Endothelial cell of umbilical vein (primary cell): ENCODE measurements around the gene RIPK3. TPM values are rescaled to one million over a fixed set of nuclear protein-coding genes. Genes with fewer than 3 reads are reported as not detected.
A peak's percentile ranks its signal among the peaks of the same experiment; 100 is the strongest.

Source experiments
- BruUV-seq: library from RNA; stranded (reverse); fragments of 400-500 nt; replicated peaks from 2 replicates; lab custom pipeline; 2021; lab: Mats Ljungman, UMichigan
- CTCF ChIA-PET: fragments of 300-600, 350-600 bp; sonication (Branson Sonifier 250); formaldehyde crosslinking; loops from one replicate; lab custom pipeline; 2021; ENCODE audit warnings: antibody characterized with exemption, inconsistent platforms; lab: Charles Lee
- POLR2A ChIA-PET: fragments of 300-600, 350-600 bp; sonication (Branson Sonifier 250); formaldehyde crosslinking; loops from one replicate; lab custom pipeline; 2021; ENCODE audit warnings: antibody characterized with exemption, inconsistent platforms; lab: Charles Lee
- DNase-seq: peaks from one replicate; pipeline ENCODE4 v3.0.0-alpha.2; 2011; ENCODE audit warnings: low read depth, low spot score
- FAIRE-seq: peaks from 2 replicates; lab custom pipeline; 2011; peaks lifted over from hg19 to GRCh38; lab: Jason Lieb, UNC
- H2AFZ ChIP-seq: 2 replicates; pipeline ENCODE4 v1.6.0; 2012; ENCODE audit warnings: low read depth, low read length, control low read depth, inconsistent platforms
- H3K27ac ChIP-seq: 2 replicates; pipeline ENCODE4 v1.5.1; 2011; ENCODE audit warnings: low read depth, mild to moderate bottlenecking, control low read depth, low read length, moderate library complexity; ENCODE audit not compliant: insufficient read depth
- H3K27me3 ChIP-seq, 2 experiments: 2 replicates each; pipeline versions ENCODE4 v1.6.0 to v1.6.1; 2011; ENCODE audit warnings: low read length in 2 of 2, mixed read lengths in 1 of 2; ENCODE audit not compliant: control insufficient read depth in 2 of 2, insufficient read depth in 2 of 2
- H3K36me3 ChIP-seq, 2 experiments: 2 replicates in 1 of 2; 3 replicates in 1 of 2; pipeline ENCODE4 v1.5.1; 2011; ENCODE audit warnings: low read length in 2 of 2, mild to moderate bottlenecking in 1 of 2, moderate library complexity in 1 of 2; ENCODE audit not compliant: control insufficient read depth in 2 of 2, insufficient read depth in 2 of 2; ENCODE audit errors: extremely low read depth in 1 of 2
- H3K4me1 ChIP-seq: 3 replicates; pipeline ENCODE4 v1.5.1; 2011; ENCODE audit warnings: mild to moderate bottlenecking, low read length; ENCODE audit not compliant: control insufficient read depth, insufficient read depth; ENCODE audit errors: extremely low read depth
- H3K4me2 ChIP-seq: 2 replicates; pipeline ENCODE4 v1.6.1; 2011; ENCODE audit warnings: low read length, control low read depth, mixed read lengths; ENCODE audit not compliant: insufficient read depth
- H3K4me3 ChIP-seq, 3 experiments: fragments of 200-600 bp in 1 of 3; sonication (generic), shearing (Covaris generic) in 1 of 3; replicated peaks in 1 of 3; 2 replicates each; pipeline ENCODE4 v1.5.1; 2011 to 2016; ENCODE audit warnings: control low read depth in 3 of 3, low read length in 3 of 3, mild to moderate bottlenecking in 2 of 3, inconsistent platforms in 1 of 3, low read depth in 1 of 3, moderate library complexity in 1 of 3; ENCODE audit not compliant: insufficient read depth in 1 of 3
- H3K79me2 ChIP-seq: 2 replicates; pipeline ENCODE4 v1.6.0; 2012; ENCODE audit warnings: low read length, inconsistent platforms; ENCODE audit not compliant: control insufficient read depth, insufficient read depth
- H3K9ac ChIP-seq: replicated peaks from 2 replicates; pipeline ENCODE3; 2011; ENCODE audit warnings: low read length, control low read depth; ENCODE audit not compliant: insufficient read depth; ENCODE audit errors: extremely low read depth
- H3K9me1 ChIP-seq: replicated peaks from 3 replicates; pipeline ENCODE4 v1.6.0; 2011; ENCODE audit warnings: mild to moderate bottlenecking, low read length; ENCODE audit not compliant: control insufficient read depth, insufficient read depth; ENCODE audit errors: extremely low read depth
- H3K9me3 ChIP-seq: replicated peaks from 2 replicates; pipeline ENCODE4 v1.5.1; 2012; ENCODE audit warnings: low read length, inconsistent platforms; ENCODE audit not compliant: control insufficient read depth, insufficient read depth
- H4K20me1 ChIP-seq: replicated peaks from 2 replicates; pipeline ENCODE3; 2011; ENCODE audit warnings: mild to moderate bottlenecking, low read length; ENCODE audit not compliant: control insufficient read depth, insufficient read depth; ENCODE audit errors: extremely low read depth
- EZH2 ChIP-seq: IDR thresholded peaks from 2 replicates; pipeline ENCODE4 v1.6.1; 2012; ENCODE audit warnings: borderline replicate concordance, low read depth, mild to moderate bottlenecking, moderate library complexity, low read length, inconsistent platforms; ENCODE audit not compliant: severe bottlenecking
- FOS ChIP-seq: IDR thresholded peaks from 2 replicates; pipeline ENCODE4 v1.6.1; 2011; ENCODE audit warnings: mild to moderate bottlenecking, low read length, moderate library complexity, borderline replicate concordance; ENCODE audit not compliant: insufficient read depth
- GATA2 ChIP-seq: IDR thresholded peaks from 2 replicates; pipeline ENCODE4 v1.7.0; 2011; ENCODE audit warnings: low read depth, mild to moderate bottlenecking, moderate library complexity, mixed read lengths, low read length; ENCODE audit not compliant: insufficient read length, insufficient read depth
- JUN ChIP-seq: IDR thresholded peaks from 2 replicates; pipeline ENCODE4 v1.6.1; 2011; ENCODE audit warnings: borderline replicate concordance, low read depth; ENCODE audit not compliant: insufficient read length, insufficient read depth
- MYC ChIP-seq: IDR thresholded peaks from one replicate; pipeline ENCODE4 v1.6.1; 2011; ENCODE audit warnings: mild to moderate bottlenecking, low read depth, low read length
- POLR2A ChIP-seq: IDR thresholded peaks from 2 replicates; pipeline ENCODE4 v1.6.1; 2012; ENCODE audit warnings: low read depth, mild to moderate bottlenecking, control low read depth, low read length
- POLR2AphosphoS5 ChIP-seq: IDR thresholded peaks from 2 replicates; pipeline ENCODE4 v1.6.1; 2012; ENCODE audit warnings: low read depth, mild to moderate bottlenecking, control low read depth, low read length, moderate library complexity; ENCODE audit not compliant: insufficient read depth
- dilution Hi-C: fragments of 300-500 bp; cut with MboI; formaldehyde crosslinking; loops from one replicate; pipeline ENCODE4 v1.15.0; 2019; ENCODE audit warnings: low sequenced_read_pairs; ENCODE audit not compliant: extremely low pct_ligation_motif_present
- intact Hi-C: fragments of 100-400 bp; cut with micrococcal nuclease; formaldehyde crosslinking; loops from one replicate; pipeline ENCODE4 v1.10.0; 2022
- polyA plus RNA-seq, 4 experiments: library from polyadenylated mRNA; depleted of rRNA in 3 of 4; stranded (reverse) in 3 of 4; unstranded in 1 of 4; fragments of >200 nt; gene quantifications; 2 replicates each; pipeline versions ENCODE4 v1.2.1 to v1.2.3, GENCODE V29; 2011 to 2012; ENCODE audit warnings: missing spikeins in 1 of 4
- total RNA-seq: library from RNA; stranded (reverse); gene quantifications from 2 replicates; pipeline ENCODE4 v1.2.3, GENCODE V29; 2021
- TF ChIP-seq, protein P1 (sequence below), 2 donors: IDR thresholded peaks; 1 replicate in 1 of 2; 2 replicates in 1 of 2; pipeline ENCODE4 v1.5.1; 2011; ENCODE audit warnings: low read length in 2 of 2, mild to moderate bottlenecking in 2 of 2, moderate library complexity in 2 of 2, control low read depth in 1 of 2, inconsistent platforms in 1 of 2, low read depth in 1 of 2; ENCODE audit not compliant: insufficient read depth in 1 of 2; ENCODE audit errors: extremely low read depth in 1 of 2
- TF ChIP-seq, protein P2 (sequence below): IDR thresholded peaks from 2 replicates; pipeline ENCODE4 v1.6.1; 2011; ENCODE audit not compliant: insufficient read depth, insufficient read length

RIPK3 gene
- total and polyA plus RNA-seq, 2 donors (not counting 3 experiments of a cell fraction or from before 2014, with no cell fraction given) = 3.1 to 5.1 TPM

DNA sequence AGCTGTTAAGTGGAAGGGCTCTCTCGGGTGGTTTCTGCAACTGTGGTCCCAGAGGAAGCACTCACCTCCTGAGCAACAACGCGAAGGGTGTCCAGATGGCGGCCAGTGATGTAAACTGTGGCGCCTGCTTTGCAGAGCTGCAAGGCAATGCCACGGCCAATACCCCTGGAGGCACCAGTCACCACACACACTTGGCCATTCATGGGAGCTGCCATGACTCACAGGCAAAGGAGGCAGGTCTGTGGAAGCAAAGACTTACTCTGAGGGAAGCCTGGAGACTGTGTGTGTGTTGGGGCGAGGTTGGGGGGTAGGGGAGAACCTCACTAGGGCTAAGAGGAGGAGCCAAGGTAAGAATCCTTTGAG is 40.9 kb downstream of the RIPK3 start:
- dilution Hi-C loops = no loop called here
- peak; percentile 73 for FAIRE-seq
- Histone ChIP-seq H3K4me3 (peak overlapping the region; percentile 79 to 85 (median 82)), H2AFZ (peak overlapping the region; percentile 98), H3K9ac (peak overlapping the region; percentile 84), H3K9me3 (no peaks in the 10 kb centered on the region), H3K27me3 (no peaks in the 10 kb centered on the region), H3K27ac (peak overlapping the region; percentile 74), H3K4me1 (peaks cover 22% of the 10 kb centered on the region), H3K36me3 (peaks cover 5 to 18% of the 10 kb centered on the region in 2 experiments), H3K4me2 (peak overlapping the region; percentile 83), H3K9me1 (no peaks in the 10 kb centered on the region), H4K20me1 (no peaks in the 10 kb centered on the region), H3K79me2 (peaks cover 11% of the 10 kb centered on the region)
- intact Hi-C loops = loop anchor here (1.0 to 5.0 kb wide), 3 partner anchors 28 to 185 kb away; partner anchors contain the start of genes DCAF11, NRL, PSME2 and RABGGTA
- no TSS peak for BruUV-seq
- ChIA-PET POLR2A (interaction anchor here (1.1 kb wide), 1 partner anchor 56 kb away, joined by 7 read pairs; the partner anchor contains the start of gene TINF2), CTCF (interaction anchor here (1.0 to 5.5 kb wide), 10 partner anchors 10 to 241 kb away, joined by 3 to 199 read pairs (median 16); partner anchors contain the start of genes CIDEB, LTB4R, LTB4R2 and MDP1)
- TF ChIP-seq POLR2A (no peak), GATA2 (no peak), FOS (no peak), POLR2AphosphoS5 (no peak), EZH2 (no peak), MYC (no peak), JUN (no peak)
- TF ChIP-seq, protein P1, sequence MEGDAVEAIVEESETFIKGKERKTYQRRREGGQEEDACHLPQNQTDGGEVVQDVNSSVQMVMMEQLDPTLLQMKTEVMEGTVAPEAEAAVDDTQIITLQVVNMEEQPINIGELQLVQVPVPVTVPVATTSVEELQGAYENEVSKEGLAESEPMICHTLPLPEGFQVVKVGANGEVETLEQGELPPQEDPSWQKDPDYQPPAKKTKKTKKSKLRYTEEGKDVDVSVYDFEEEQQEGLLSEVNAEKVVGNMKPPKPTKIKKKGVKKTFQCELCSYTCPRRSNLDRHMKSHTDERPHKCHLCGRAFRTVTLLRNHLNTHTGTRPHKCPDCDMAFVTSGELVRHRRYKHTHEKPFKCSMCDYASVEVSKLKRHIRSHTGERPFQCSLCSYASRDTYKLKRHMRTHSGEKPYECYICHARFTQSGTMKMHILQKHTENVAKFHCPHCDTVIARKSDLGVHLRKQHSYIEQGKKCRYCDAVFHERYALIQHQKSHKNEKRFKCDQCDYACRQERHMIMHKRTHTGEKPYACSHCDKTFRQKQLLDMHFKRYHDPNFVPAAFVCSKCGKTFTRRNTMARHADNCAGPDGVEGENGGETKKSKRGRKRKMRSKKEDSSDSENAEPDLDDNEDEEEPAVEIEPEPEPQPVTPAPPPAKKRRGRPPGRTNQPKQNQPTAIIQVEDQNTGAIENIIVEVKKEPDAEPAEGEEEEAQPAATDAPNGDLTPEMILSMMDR (IDR thresholded peaks at IDR 0.05; ENCODE audit: extremely low read depth in 1 of 2, insufficient read depth in 1 of 2, low read depth in 1 of 2, low read length in 2 of 2) = no peak
- TF ChIP-seq, protein P2, sequence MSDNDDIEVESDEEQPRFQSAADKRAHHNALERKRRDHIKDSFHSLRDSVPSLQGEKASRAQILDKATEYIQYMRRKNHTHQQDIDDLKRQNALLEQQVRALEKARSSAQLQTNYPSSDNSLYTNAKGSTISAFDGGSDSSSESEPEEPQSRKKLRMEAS = no peak
- DNase-seq = peak; percentile 14
